Karpas-422 (cell line): ENCODE results near the gene UNCX. TPM values are rescaled to one million over a fixed set of nuclear protein-coding genes. Genes with fewer than 3 reads are reported as not detected.
"Not testable (repeated sequence)": the region's sequence is repeated elsewhere in the genome, so short reads cannot be mapped to it uniquely, and the experiment has no call there.

Source experiments
- DNase-seq: peaks from one replicate; pipeline ENCODE4 v3.0.0-alpha.2; 2015
- H2AFZ ChIP-seq: fragments of 200-600 bp; sonication (generic); 2 replicates; pipeline ENCODE4 v1.6.1; 2014; ENCODE audit warnings: antibody characterized with exemption, low read length, mixed read lengths
- H3K27ac ChIP-seq: fragments of 200-600 bp; sonication (generic); 2 replicates; pipeline ENCODE4 v1.5.1; 2014; ENCODE audit warnings: mild to moderate bottlenecking, low read length, moderate library complexity
- H3K27me3 ChIP-seq: fragments of 200-600 bp; sonication (generic); 2 replicates; pipeline ENCODE4 v1.6.1; 2014; ENCODE audit warnings: low read length, mixed read lengths
- H3K36me3 ChIP-seq: fragments of 200-600 bp; sonication (generic); 2 replicates; pipeline ENCODE4 v1.6.1; 2014; ENCODE audit warnings: low read length, mixed read lengths; ENCODE audit not compliant: insufficient read depth
- H3K4me1 ChIP-seq: fragments of 200-600 bp; sonication (generic); 2 replicates; pipeline ENCODE4 v1.6.1; 2014; ENCODE audit warnings: mild to moderate bottlenecking, low read length, mixed read lengths
- H3K4me2 ChIP-seq: fragments of 200-600 bp; sonication (generic); 2 replicates; pipeline ENCODE4 v1.6.1; 2014; ENCODE audit warnings: low read length, low read depth, mild to moderate bottlenecking; ENCODE audit not compliant: poor library complexity, severe bottlenecking
- H3K4me3 ChIP-seq: fragments of 200-600 bp; sonication (generic); 2 replicates; pipeline ENCODE4 v1.5.1; 2014; ENCODE audit warnings: mild to moderate bottlenecking, antibody characterized with exemption, low read length, mixed read lengths
- H3K79me2 ChIP-seq: fragments of 200-600 bp; sonication (generic); 2 replicates; pipeline ENCODE4 v1.6.1; 2014; ENCODE audit warnings: mild to moderate bottlenecking, low read length, mixed read lengths
- H3K9ac ChIP-seq: fragments of 200-600 bp; sonication (generic); 2 replicates; pipeline ENCODE4 v1.6.0; 2014; ENCODE audit warnings: low read length
- H3K9me2 ChIP-seq: fragments of 200-600 bp; sonication (generic), shearing (Covaris generic); replicated peaks from 2 replicates; pipeline ENCODE4 v1.6.0; 2014; ENCODE audit warnings: mild to moderate bottlenecking, low read length, moderate library complexity; ENCODE audit not compliant: insufficient read depth
- H3K9me3 ChIP-seq: fragments of 300-700, 200-600 bp; sonication (generic); 2 replicates; pipeline ENCODE4 v1.6.1; 2014; ENCODE audit warnings: low read length, mixed read lengths
- H4K20me1 ChIP-seq: fragments of 200-600 bp; sonication (generic); 2 replicates; pipeline ENCODE4 v1.6.1; 2014; ENCODE audit warnings: mild to moderate bottlenecking, antibody characterized with exemption, low read length, low read depth; ENCODE audit not compliant: insufficient read depth
- total RNA-seq: library from RNA; depleted of rRNA; stranded (reverse); fragments of >200 nt; shearing (Covaris generic); gene quantifications from 2 replicates; pipeline ENCODE4 v1.2.3, GENCODE V29; 2014; ENCODE audit warnings: low replicate concordance

UNCX gene
- total RNA-seq, 1 experiment from 2014 or later = not detected

DNA sequence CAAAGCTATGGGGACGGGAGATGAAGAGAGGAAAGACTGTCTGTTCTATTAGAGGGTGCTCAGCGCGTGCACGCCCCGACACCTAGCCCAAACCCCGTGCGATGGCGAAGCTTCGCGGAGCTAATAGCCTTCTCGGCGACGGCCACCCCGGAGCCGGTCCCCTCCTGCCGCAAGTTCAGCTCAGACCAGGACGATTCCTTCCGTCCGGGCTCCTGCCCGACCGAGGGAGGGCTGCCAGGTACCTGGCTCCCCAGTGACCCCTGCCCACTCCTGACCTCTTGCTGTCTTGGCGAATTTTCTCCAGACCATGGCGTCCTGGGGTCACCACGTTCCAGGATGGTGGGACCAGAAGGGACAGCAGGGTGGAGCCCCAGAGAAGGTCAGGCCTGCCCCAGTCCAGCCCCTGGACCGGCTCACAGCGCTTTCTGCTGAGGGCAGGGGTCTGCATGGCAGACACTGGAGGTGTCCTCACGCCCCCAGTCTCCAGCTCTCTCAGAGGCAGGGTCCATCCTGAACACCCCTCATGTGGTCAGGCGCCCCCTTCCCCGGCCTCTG, 36.7 kb downstream of the UNCX start:
- Histone ChIP-seq H3K9ac (no peak overlapping the region), H3K9me2 (no peaks in the 10 kb centered on the region), H3K36me3 (no peaks in the 10 kb centered on the region), H3K9me3 (no peaks in the 10 kb centered on the region), H3K27me3 (no peaks in the 10 kb centered on the region), H3K4me1 (no peaks in the 10 kb centered on the region), H3K27ac (no peak overlapping the region), H3K4me2 (no peak overlapping the region), H3K79me2 (no peaks in the 10 kb centered on the region), H3K4me3 (no peak overlapping the region), H2AFZ (no peak overlapping the region), H4K20me1 (no peaks in the 10 kb centered on the region)
- no peak for DNase-seq

DNA sequence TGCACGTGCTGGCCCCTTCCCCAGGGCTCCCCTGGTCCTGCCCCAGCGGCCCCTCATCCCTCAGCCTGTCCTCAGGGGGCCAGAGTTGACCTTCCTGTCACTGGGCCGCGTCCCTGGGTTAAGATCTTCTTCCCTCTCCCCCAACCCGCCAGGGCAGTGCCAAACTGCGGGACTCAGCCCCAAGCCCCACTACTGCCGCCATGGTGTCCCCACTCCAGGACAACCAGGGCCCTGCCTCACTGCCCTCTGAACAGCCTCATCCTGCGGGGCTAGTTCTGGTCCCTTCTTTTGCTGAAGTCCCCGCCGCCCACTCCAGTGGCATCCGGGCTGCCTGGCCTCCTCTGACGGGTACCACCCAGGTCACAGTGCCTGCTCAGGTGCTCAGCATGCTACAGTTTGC, 37.5 kb downstream of the UNCX start:
- H3K27me3 ChIP-seq = no peaks in the 10 kb centered on the region
- H2AFZ ChIP-seq = no peak overlapping the region
- no peaks in the 10 kb centered on the region for H3K9me3 ChIP-seq
- no peak for DNase-seq
- H4K20me1 ChIP-seq = no peaks in the 10 kb centered on the region
- no peaks in the 10 kb centered on the region for H3K9me2 ChIP-seq
- no peaks in the 10 kb centered on the region for H3K36me3 ChIP-seq
- H3K27ac ChIP-seq = no peak overlapping the region
- no peak overlapping the region for H3K9ac ChIP-seq
- H3K4me2 ChIP-seq = no peak overlapping the region
- no peak overlapping the region for H3K4me3 ChIP-seq
- no peaks in the 10 kb centered on the region for H3K4me1 ChIP-seq
- no peaks in the 10 kb centered on the region for H3K79me2 ChIP-seq

DNA sequence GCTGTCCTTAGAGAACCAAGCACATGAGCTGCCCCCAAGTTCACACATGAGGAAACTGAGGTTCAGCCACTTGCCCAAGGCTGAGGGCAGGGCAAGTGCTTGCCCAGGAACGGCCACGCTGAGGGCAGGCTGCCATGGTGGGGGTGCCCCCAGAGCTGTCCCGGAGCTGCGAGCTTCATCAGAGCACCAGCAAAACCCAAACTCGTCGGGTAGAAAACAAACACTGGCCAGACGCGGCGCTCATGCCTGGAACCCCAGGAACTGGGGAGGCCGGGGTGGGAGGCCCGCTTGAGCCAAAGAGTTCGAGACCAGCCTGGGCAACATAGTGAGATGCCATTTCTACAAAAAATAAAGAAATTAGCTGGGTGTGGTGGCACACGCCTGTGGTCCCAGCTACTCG, 38.4 kb downstream of the UNCX start:
- no peaks in the 10 kb centered on the region for H3K4me1 ChIP-seq
- no peak overlapping the region for H3K9ac ChIP-seq
- H3K4me3 ChIP-seq = no peak overlapping the region
- no peak for DNase-seq
- no peaks in the 10 kb centered on the region for H3K36me3 ChIP-seq
- no peaks in the 10 kb centered on the region for H3K79me2 ChIP-seq
- H3K27me3 ChIP-seq = no peaks in the 10 kb centered on the region
- H3K4me2 ChIP-seq = no peak overlapping the region
- H2AFZ ChIP-seq = no peak overlapping the region
- no peak overlapping the region for H3K27ac ChIP-seq
- H4K20me1 ChIP-seq = no peaks in the 10 kb centered on the region
- no peaks in the 10 kb centered on the region for H3K9me3 ChIP-seq
- no peaks in the 10 kb centered on the region for H3K9me2 ChIP-seq

DNA sequence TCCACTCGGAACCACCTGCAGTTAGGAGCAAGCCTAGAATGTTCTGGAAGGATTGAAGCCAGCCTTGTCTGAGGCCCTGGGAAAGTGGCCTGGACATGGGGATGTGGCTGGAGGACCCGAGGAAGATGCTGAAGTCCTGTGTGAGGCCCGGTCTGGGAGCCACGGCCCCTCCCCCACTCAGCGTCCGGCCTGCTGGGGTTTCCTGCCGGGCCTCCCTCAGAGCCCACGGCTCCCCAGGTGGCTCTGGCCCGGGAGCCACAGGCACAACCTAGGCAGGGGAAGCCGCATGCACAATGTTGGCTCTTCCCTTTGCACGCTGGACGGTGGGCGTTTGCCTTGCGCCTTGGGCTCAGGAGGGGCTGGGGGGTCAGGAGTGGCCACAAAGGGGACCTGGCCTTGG, 39.0 kb downstream of the UNCX start:
- H2AFZ ChIP-seq = no peak overlapping the region
- H3K27ac ChIP-seq = no peak overlapping the region
- H3K27me3 ChIP-seq = no peaks in the 10 kb centered on the region
- H3K36me3 ChIP-seq = no peaks in the 10 kb centered on the region
- no peak for DNase-seq
- H3K4me3 ChIP-seq = no peak overlapping the region
- no peak overlapping the region for H3K4me2 ChIP-seq
- no peaks in the 10 kb centered on the region for H3K4me1 ChIP-seq
- no peak overlapping the region for H3K9ac ChIP-seq
- no peaks in the 10 kb centered on the region for H3K9me2 ChIP-seq
- no peaks in the 10 kb centered on the region for H4K20me1 ChIP-seq
- no peaks in the 10 kb centered on the region for H3K79me2 ChIP-seq
- no peaks in the 10 kb centered on the region for H3K9me3 ChIP-seq

DNA sequence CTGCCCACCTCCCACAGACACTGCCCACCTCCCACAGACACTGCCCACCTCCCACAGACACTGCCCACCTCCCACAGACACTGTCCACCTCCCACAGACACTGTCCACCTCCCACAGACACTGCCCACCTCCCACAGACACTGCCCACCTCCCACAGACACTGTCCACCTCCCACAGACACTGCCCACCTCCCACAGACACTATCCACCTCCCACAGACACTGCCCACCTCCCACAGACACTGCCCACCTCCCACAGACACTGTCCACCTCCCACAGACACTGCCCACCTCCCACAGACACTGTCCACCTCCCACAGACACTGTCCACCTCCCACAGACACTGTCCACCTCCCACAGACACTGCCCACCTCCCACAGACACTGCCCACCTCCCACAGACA, 39.5 kb downstream of the UNCX start:
- not testable (repeated sequence) for H3K9me2 ChIP-seq, H3K9me3 ChIP-seq, H3K27ac ChIP-seq, H3K9ac ChIP-seq, H3K27me3 ChIP-seq, H3K4me3 ChIP-seq, H3K79me2 ChIP-seq, H4K20me1 ChIP-seq, H3K36me3 ChIP-seq, H2AFZ ChIP-seq, H3K4me1 ChIP-seq, H3K4me2 ChIP-seq, DNase-seq

DNA sequence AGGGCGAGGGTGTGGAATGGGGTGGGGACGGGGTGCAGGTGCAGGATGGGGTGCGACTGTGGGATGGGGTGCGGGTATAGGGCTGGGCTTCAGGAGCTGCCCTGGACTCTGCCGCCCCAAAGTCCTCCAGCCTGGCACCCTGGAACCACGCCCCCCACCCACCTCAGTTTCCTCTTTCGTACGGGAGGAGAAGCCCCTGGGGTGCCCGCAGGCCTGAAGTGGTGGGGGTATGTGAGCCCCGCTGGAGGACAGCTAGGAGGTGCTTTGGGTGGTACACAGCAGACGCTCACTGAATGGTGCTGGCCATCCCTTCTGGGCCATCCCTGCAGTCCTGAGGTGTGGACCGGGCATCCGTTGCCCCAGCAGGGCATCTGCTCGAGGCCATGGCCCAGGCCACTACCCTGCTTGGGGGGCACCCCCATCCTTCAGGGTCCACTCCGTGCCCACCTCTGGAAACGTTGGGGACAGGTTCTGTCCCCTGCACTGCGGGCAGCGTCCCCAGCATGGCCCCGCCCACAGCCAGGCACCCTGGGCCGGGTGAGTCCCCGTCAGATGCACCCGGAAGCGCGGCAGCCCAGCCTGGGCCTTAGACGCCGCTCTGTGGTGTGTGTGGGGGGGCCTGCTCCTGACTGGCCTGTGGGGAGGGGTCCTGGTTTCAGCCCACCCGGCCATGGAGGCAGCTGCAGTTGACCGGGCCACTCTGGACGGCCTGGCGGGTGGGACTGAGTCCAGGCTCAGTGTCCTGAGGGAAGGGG, 41.6 kb downstream of the UNCX start:
- no peak for DNase-seq
- no peak overlapping the region for H3K9ac ChIP-seq
- H2AFZ ChIP-seq = no peak overlapping the region
- no peak overlapping the region for H3K27ac ChIP-seq
- no peaks in the 10 kb centered on the region for H3K4me1 ChIP-seq
- H3K36me3 ChIP-seq = no peaks in the 10 kb centered on the region
- H3K79me2 ChIP-seq = no peaks in the 10 kb centered on the region
- no peaks in the 10 kb centered on the region for H3K9me3 ChIP-seq
- no peaks in the 10 kb centered on the region for H4K20me1 ChIP-seq
- H3K27me3 ChIP-seq = no peaks in the 10 kb centered on the region
- no peak overlapping the region for H3K4me3 ChIP-seq
- H3K9me2 ChIP-seq = no peaks in the 10 kb centered on the region
- no peak overlapping the region for H3K4me2 ChIP-seq

DNA sequence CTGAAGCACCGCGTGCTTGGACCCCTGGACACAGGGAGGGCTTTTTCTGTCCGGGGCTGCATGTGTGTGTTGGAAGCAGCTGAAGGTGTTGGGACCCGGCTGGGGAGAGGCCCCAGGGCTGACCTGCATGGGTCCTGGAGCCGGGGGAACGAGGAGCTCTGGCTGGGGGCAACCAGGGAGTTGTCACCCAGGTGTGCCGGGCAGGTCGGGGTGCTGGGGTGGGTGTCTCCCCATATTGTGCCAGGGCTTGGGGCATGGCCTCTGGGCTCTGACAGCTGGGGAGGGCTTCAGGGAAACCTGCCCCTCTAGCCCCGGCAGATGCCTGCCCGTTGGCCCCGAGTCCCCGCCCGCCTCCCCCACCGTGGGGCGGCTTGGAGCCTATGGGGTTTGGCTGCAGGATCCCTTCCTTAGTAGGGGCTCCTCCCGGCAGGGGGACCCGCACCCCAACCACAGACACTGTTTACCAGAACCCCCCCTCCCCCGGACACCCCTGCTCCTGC, 42.3 kb downstream of the UNCX start:
- Histone ChIP-seq H3K9ac (no peak overlapping the region), H3K9me3 (no peaks in the 10 kb centered on the region), H3K36me3 (no peaks in the 10 kb centered on the region), H3K4me1 (no peaks in the 10 kb centered on the region), H3K27ac (no peak overlapping the region), H3K79me2 (no peaks in the 10 kb centered on the region), H2AFZ (no peak overlapping the region), H3K27me3 (no peaks in the 10 kb centered on the region), H4K20me1 (no peaks in the 10 kb centered on the region), H3K4me3 (no peak overlapping the region), H3K9me2 (no peaks in the 10 kb centered on the region), H3K4me2 (no peak overlapping the region)
- no peak for DNase-seq

DNA sequence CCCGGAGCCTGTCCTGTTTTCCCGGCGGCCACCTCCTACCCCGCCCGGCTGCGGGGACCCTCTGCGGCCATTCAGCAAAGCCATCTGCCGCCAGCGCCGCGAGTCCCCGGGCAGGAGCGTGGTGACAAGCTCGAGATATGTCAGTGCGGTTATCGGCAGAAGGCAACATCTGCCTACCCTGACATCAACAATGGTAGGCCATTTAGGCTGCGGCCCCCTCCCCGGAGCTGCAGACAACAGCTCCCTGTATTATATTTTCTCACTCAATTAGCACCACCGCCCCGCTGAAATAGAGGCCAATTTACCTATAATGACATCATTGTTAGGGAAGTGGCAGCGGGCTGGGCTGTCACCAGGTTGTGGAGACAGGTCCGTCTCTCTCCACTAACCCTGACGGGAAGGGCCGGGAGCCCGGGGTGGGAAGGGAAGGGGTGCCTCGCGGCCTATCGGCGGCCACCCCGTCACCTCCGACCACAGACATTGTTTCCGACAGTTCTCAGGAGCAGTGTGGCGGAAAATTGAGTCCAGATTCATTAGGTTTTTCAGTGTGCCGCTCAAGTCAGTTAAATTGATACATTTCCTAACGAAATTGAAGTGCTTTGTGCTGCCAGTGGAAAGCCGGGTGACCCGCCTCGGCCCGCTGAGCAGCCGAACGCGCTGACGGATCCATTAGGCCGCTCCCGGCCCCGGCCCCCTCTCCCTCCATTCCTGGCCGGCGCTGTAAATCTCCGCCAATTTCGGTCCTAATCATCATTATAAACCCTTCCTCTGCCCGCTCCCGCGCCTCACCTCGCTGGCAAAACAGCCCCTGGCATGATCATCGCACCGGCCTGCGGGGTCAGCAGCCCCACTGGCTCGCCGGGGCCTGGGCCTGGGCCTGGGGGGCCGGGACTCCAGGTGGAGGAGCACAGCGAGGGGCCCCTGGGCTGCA, 43.0 kb downstream of the UNCX start:
- H3K36me3 ChIP-seq = no peaks in the 10 kb centered on the region
- H3K27me3 ChIP-seq = no peaks in the 10 kb centered on the region
- no peaks in the 10 kb centered on the region for H3K79me2 ChIP-seq
- H3K27ac ChIP-seq = no peak overlapping the region
- DNase-seq = no peak
- no peaks in the 10 kb centered on the region for H3K9me2 ChIP-seq
- H3K4me2 ChIP-seq = no peak overlapping the region
- no peak overlapping the region for H3K9ac ChIP-seq
- no peaks in the 10 kb centered on the region for H3K4me1 ChIP-seq
- H3K4me3 ChIP-seq = no peak overlapping the region
- H3K9me3 ChIP-seq = no peaks in the 10 kb centered on the region
- H2AFZ ChIP-seq = no peak overlapping the region
- H4K20me1 ChIP-seq = no peaks in the 10 kb centered on the region
